HuH-7 (cell line): ENCODE data around the gene PTCH1.

Source experiments
- DNase-seq: peaks from one replicate; pipeline ENCODE4 v3.0.0; 2011; ENCODE audit warnings: low spot score

Gene PTCH1

DNA sequence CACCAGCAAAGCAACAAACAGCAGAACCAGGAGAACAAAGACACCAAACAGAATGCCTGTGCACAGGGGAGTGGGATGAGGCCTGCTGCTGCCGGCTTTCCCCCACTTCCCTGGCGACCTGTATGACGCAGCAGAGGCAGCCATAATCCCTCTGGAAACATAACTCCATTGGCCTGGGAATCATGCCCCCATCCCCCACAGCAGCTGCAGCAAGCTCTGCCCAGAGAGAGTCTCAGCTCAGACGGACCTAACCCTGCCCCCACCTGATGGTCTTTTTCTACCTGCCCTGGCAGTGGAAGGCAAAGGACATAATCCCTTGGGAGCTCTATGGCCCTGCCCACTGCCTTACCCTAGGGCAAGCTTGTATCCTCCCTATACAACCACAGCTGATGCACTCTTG lies 117.5 kb downstream of the PTCH1 start:
- no peak for DNase-seq
